HG03439 (cell line): ENCODE results near the gene GPR62.

Experiments used
- ATAC-seq: cut with Tn5 transposase; IDR thresholded peaks from one replicate; pipeline ENCODE4 v1.9.1; 2021; ENCODE audit warnings: mild to moderate bottlenecking, moderate library complexity; ENCODE audit not compliant: unreplicated experiment

The GPR62 gene

DNA sequence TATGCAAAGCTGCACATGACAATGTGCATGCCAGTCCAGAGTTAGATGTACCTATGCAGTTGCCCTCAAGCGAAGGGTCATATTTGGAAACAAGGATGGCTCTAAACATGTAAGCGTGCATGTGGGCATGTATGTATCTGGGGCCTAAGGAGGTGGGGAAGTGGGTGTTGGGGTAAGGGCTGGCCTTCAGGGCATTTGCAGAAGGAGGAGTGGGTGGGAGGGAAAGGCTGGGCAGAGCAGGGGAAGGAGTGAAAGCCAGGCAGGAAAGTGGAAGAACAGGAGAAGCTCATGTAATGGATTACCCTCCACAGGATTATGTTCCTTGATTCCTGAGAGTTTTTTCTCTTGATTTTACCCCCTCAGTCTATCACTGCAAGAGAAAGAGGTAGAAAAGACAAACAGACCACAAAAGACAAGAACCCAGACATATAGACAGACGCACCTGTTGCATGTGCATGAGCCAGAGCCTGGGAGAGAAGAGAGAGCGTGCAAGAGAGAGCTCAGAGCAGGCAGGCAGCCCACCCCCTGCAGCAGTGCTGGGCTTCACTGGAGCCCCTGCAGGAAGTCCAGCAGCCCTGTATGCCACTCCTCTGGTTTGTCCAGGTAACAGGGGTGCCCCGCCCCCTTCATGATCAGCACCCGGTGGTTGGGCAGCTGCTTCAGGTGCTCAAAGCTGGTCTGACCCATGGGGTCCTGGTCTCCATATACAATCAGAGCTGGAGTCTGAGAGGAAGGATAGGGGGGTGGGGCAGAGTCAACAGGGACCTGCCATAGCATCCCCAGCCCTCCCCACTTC lies 13.9 kb downstream of the GPR62 start:
- no peak for ATAC-seq

GRCh38 chr3:51969841-51970240 lies 14.7 kb downstream of the GPR62 start:
- no peak for ATAC-seq

GRCh38 chr3:51970606-51971300 lies 15.6 kb downstream of the GPR62 start:
- no peak for ATAC-seq

- no peak for ATAC-seq
These were observed 16.2 kb downstream of the GPR62 start for GRCh38 chr3:51971350-51971749.

GRCh38 chr3:51974277-51974962 lies 19.2 kb downstream of the GPR62 start:
- ATAC-seq = no peak

- ATAC-seq = no peak
These were observed 20.0 kb downstream of the GPR62 start, which contains the start of gene ABHD14A for GRCh38 chr3:51974963-51975851. ABHD14A (plus strand) TSS chr3:51975064; CDS start chr3:51975136, 72 bp downstream.

- no peak for ATAC-seq
These were observed 20.8 kb downstream of the GPR62 start for GRCh38 chr3:51975852-51976549.

GRCh38 chr3:51977446-51978142 lies 22.4 kb downstream of the GPR62 start:
- ATAC-seq = no peak

- ATAC-seq = no peak
These were observed 22.9 kb downstream of the GPR62 start for GRCh38 chr3:51978143-51978502.

DNA sequence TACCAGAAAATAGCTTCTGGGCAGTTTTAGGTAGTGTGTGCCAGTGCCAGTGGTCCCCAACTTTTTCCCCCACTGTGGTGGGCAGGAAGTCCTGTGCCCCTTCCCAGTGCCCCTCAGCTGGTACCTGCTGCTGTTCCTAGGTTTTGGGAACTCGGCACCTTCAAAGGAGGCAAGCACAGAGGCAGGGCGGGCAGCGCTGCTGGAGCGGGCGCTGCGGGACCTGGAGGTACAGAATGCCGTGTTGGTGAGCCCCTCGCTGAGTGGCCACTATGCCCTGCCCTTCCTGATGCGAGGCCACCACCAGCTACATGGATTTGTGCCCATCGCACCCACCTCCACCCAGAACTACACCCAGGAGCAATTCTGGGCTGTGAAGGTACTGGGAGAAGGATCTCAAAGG lies 25.1 kb downstream of the GPR62 start:
- no peak for ATAC-seq

DNA sequence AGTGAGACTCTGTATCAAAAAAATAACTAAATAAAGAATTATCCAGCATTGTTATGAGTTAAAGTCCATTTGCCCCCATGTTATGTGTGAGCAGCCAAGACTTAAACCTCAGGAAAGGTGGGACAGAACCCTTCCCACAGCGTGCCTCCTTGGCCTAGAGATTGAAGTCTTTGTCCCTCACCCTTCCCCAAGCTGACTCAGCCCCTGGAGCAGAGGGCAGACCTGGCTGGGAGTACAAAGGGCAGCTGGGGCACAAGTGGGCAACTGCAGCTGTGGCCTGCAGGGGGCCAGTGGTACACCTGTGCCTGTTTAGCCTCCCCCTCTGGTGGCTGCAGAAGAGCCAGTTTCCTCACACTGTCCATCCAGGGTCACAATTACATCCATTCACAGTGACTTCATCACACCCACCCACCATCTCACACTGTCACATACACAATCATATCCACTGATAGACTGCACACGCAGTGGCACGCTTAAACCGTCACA lies 27.2 kb downstream of the GPR62 start:
- peak; percentile 41 for ATAC-seq

DNA sequence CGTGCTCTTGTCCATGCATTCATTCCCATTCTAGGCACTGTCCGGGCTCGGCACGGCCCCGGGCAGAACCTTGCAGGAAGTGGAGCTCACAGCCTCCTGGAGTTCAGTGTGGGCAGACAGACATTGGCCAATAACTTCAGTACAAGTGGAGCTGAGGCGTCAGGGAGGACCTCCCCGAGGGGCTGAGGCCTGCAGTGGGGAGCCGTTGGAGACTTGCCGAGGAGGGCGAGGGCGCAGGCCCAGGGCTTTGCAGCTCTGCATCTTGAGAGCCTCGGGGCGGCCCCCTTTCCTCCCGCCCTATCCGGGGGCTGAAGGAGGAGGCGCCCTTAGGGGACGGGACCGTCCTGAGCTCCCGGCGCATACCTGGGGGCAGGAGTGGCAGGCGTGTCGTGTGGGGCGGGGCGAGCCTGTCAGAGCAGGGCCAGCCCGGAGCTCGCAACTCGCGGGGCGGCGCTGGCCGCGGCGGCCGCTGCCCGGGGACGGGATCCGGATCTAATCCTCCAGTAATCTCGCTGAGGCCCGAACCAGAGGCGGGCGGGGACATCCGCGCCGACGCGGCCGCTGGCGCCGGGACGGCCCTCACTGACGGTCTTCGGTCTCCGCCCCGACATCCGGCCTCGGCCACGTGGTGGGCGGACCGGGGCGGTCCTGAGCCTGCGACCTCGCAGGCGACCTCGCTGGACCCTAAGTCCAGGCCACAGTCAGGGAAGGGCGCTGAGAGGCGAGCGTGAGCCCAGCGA lies 27.8 kb downstream of the GPR62 start, which contains the start of gene ACY1:
Gene ACY1, plus strand, starts transcription at position 698 of the 740 bp plus-strand sequence. CDS start 530 bp downstream, outside the sequence.
- peak; percentile 65 for ATAC-seq

DNA sequence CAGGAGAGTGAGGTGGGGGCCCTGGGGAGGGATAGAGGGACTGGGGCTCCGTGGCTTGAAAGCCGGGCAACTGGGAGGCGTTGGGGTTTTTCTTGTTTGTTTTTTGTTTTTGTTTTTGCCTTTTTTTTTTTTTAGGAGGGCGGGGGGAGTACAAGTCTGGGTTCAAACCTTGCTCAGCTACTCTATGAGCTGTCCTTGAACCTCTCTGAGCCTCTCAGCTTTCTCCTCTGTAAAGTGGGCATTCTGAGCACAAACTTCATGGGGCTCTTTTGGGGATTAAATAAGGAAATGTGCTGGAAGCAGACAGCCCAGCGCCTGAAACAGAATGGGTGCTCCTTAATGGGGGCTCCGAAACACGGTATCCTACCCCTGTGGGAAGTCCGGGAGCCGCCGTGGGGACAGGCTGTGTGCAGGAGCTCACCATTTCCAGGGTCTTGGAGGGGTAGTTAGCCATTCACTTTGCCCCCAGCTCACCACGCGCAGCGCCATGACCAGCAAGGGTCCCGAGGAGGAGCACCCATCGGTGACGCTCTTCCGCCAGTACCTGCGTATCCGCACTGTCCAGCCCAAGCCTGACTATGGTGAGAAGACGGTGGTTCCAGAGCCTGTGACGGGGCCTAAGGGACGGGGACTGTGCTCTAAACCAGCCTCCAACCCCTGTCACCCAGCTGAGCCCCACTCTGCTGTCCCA lies 28.5 kb downstream of the GPR62 start:
- ATAC-seq = no peak

DNA sequence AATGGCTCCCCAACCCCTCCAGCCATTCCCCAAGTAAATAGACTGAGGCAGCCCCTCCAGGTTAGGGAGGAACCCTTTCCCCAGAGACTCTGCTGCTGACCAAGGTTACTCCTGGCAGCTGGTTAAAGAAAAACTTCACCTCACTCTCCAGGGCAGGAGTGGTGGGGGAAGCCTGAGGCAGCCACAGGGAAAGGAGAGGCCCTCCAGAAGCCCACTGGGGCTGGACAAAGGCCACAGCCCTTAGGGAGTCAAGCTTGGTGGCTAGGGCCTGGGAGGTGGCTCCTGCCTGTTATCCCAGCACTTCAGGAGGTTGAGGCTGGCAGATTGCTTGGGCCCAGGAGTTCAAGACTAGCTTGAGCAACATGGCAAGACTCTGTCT lies 29.1 kb downstream of the GPR62 start:
- ATAC-seq = no peak

DNA sequence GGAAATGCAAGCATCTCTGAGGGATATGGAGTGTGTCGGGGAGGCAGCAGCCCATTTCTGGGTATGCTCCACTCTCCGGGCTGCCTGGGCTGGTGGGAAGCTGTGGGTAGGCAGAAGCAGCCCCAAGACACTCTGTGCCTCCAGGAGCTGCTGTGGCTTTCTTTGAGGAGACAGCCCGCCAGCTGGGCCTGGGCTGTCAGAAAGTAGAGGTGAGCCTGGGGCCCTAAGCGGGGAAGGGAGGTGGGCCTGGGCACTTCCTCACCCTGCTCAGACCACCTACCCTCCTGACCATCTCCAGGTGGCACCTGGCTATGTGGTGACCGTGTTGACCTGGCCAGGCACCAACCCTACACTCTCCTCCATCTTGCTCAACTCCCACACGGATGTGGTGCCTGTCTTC lies 29.9 kb downstream of the GPR62 start:
- ATAC-seq = no peak

GRCh38 chr3:51986010-51986947 lies 31.1 kb downstream of the GPR62 start:
- no peak for ATAC-seq

- no peak for ATAC-seq
These were observed 32.4 kb downstream of the GPR62 start for GRCh38 chr3:51987568-51987967.
